Adrenal gland (tissue), 5 donors: ENCODE data around the gene LPIN2.

Experiments used
- POLR2A ChIP-seq, 2 donors: fragments of 450-650 bp; IDR thresholded peaks; one replicate each; pipeline ENCODE4 v1.6.1; 2017; ENCODE audit warnings: antibody characterized with exemption in 2 of 2, mild to moderate bottlenecking in 2 of 2, moderate library complexity in 1 of 2
- TF ChIP-seq, protein P1 (sequence below), 6 experiments: fragments of 450-650 bp in 4 of 6; fragments of 200-600 bp in 2 of 6; sonication (generic) in 1 of 6; IDR thresholded peaks; 1 replicate in 5 of 6; 2 replicates in 1 of 6; pipeline versions ENCODE4 v1.5.1 to v1.8.0; 2016 to 2021; ENCODE audit warnings: antibody characterized with exemption in 6 of 6, mild to moderate bottlenecking in 2 of 6, moderate library complexity in 1 of 6
- donor health status: DM: no; HTN: no; CAD: no.

GRCh38 chr18:3054780-3055179, 41.8 kb upstream of the LPIN2 start:
- TF ChIP-seq, protein P1, sequence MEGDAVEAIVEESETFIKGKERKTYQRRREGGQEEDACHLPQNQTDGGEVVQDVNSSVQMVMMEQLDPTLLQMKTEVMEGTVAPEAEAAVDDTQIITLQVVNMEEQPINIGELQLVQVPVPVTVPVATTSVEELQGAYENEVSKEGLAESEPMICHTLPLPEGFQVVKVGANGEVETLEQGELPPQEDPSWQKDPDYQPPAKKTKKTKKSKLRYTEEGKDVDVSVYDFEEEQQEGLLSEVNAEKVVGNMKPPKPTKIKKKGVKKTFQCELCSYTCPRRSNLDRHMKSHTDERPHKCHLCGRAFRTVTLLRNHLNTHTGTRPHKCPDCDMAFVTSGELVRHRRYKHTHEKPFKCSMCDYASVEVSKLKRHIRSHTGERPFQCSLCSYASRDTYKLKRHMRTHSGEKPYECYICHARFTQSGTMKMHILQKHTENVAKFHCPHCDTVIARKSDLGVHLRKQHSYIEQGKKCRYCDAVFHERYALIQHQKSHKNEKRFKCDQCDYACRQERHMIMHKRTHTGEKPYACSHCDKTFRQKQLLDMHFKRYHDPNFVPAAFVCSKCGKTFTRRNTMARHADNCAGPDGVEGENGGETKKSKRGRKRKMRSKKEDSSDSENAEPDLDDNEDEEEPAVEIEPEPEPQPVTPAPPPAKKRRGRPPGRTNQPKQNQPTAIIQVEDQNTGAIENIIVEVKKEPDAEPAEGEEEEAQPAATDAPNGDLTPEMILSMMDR (IDR thresholded peaks at IDR 0.05) = no peak
- TF ChIP-seq POLR2A (IDR thresholded peaks at IDR 0.05) = no peak
